ENCODE data around the gene CCDC195.

DNA sequence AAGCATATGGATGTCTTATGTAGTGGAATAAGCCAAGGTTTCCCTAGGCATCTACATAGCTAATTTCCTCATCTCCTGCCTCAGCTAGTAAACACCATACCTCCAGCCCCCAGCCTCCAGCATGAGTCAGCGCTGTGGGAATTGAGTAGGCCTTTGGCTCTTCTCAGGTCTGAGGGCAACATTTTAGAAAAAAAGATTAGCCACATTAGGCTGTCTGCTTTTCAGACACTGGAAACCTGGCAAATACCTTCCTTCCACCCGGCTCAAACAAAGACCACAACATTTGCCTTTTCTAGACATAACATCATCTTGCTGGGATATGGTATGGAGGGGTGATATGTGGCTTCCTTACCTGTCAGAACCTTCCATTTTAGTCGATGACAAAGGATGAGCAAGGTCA lies 6.1 kb upstream of the CCDC195 start:
- TF ChIP-seq, protein P1, sequence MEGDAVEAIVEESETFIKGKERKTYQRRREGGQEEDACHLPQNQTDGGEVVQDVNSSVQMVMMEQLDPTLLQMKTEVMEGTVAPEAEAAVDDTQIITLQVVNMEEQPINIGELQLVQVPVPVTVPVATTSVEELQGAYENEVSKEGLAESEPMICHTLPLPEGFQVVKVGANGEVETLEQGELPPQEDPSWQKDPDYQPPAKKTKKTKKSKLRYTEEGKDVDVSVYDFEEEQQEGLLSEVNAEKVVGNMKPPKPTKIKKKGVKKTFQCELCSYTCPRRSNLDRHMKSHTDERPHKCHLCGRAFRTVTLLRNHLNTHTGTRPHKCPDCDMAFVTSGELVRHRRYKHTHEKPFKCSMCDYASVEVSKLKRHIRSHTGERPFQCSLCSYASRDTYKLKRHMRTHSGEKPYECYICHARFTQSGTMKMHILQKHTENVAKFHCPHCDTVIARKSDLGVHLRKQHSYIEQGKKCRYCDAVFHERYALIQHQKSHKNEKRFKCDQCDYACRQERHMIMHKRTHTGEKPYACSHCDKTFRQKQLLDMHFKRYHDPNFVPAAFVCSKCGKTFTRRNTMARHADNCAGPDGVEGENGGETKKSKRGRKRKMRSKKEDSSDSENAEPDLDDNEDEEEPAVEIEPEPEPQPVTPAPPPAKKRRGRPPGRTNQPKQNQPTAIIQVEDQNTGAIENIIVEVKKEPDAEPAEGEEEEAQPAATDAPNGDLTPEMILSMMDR (optimal IDR thresholded peaks at IDR 0.05 in 1 of 3, IDR thresholded peaks at IDR 0.05 in 1 of 3, conservative IDR thresholded peaks at IDR 0.05 in 1 of 3; ENCODE audit: extremely low read depth in 1 of 3, insufficient read depth in 2 of 3, low read length in 3 of 3), result no peak
- TF ChIP-seq EZH2 (IDR thresholded peaks at IDR 0.05; ENCODE audit: low read length), result no peak
